ENCODE measurements around the gene GPR160. TPM values are rescaled to one million over a fixed set of nuclear protein-coding genes. Genes with fewer than 3 reads are reported as not detected.
A peak's percentile ranks its signal among the peaks of the same experiment; 100 is the strongest.

GPR160 gene
- total and polyA plus RNA-seq, 2 experiments from 2014 or later, result 52.2 to 87.9 TPM

DNA sequence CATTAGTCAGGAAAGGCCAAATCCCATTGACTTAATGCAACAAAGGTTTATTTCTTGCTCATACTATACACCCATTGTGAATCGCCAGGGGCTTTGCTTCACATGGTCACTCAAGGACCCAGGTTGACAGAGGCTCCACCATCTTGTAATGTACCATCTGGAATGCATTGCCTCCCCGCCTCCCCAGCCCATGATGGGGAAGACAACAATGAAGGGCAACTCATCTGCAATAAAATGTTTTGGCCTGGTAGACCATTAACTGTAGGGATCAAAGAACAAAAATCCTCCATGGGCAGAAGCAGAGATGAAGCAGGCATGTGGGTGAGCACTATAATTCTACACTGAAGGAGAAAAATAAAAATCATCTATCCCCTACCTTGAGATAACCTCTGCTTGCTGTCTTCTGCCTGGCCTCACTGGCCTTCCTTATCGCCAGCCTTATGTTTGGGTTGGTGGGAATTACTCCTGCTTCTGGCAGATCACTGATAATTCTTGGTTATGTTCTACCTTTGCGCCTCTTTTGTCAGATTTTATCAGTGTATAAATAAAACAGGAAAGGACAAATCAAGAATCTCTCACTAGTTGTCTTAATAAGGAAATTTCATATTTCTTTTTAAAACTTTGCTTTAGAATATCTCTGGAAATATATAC, 37.8 kb downstream of the GPR160 start:
- TF ChIP-seq, protein P1, sequence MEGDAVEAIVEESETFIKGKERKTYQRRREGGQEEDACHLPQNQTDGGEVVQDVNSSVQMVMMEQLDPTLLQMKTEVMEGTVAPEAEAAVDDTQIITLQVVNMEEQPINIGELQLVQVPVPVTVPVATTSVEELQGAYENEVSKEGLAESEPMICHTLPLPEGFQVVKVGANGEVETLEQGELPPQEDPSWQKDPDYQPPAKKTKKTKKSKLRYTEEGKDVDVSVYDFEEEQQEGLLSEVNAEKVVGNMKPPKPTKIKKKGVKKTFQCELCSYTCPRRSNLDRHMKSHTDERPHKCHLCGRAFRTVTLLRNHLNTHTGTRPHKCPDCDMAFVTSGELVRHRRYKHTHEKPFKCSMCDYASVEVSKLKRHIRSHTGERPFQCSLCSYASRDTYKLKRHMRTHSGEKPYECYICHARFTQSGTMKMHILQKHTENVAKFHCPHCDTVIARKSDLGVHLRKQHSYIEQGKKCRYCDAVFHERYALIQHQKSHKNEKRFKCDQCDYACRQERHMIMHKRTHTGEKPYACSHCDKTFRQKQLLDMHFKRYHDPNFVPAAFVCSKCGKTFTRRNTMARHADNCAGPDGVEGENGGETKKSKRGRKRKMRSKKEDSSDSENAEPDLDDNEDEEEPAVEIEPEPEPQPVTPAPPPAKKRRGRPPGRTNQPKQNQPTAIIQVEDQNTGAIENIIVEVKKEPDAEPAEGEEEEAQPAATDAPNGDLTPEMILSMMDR (IDR thresholded peaks at IDR 0.05; ENCODE audit: poor library complexity), result no peak
- TF ChIP-seq EZH2phosphoT487 (IDR thresholded peaks at IDR 0.05; ENCODE audit: low read depth, severe bottlenecking, unreplicated experiment), result no peak
- no peak for TF ChIP-seq EZH2 (IDR thresholded peaks at IDR 0.05; ENCODE audit: borderline replicate concordance)
- H3K36me3 ChIP-seq (replicated peaks; ENCODE audit: insufficient read depth, low read depth), result no peaks in the 10 kb centered on the region
- no peak overlapping the region for H2AFZ ChIP-seq
- no peak overlapping the region for H3K4me2 ChIP-seq
- H3K9me2 ChIP-seq (replicated peaks; ENCODE audit: insufficient read depth), result no peaks in the 10 kb centered on the region
- no peaks in the 10 kb centered on the region for H3K9me3 ChIP-seq (ENCODE audit: low read depth)
- no peak overlapping the region for H3K27ac ChIP-seq
- H3K4me3 ChIP-seq, result no peak overlapping the region
- H3K27me3 ChIP-seq, result no peaks in the 10 kb centered on the region
- H3K4me1 ChIP-seq (ENCODE audit: insufficient read depth), result peaks cover 24% of the 10 kb centered on the region
- 86% methylated on average over 4 of the region's 4 CpGs for WGBS (ENCODE audit: low lambda C conversion rate, missing lambda C conversion rate)
- no peaks in the 10 kb centered on the region for H4K20me1 ChIP-seq (ENCODE audit: insufficient read depth, poor library complexity, severe bottlenecking)
- peaks cover 4% of the 10 kb centered on the region for H3K79me2 ChIP-seq
- DNase-seq (ENCODE audit: low spot score), result no peak

DNA sequence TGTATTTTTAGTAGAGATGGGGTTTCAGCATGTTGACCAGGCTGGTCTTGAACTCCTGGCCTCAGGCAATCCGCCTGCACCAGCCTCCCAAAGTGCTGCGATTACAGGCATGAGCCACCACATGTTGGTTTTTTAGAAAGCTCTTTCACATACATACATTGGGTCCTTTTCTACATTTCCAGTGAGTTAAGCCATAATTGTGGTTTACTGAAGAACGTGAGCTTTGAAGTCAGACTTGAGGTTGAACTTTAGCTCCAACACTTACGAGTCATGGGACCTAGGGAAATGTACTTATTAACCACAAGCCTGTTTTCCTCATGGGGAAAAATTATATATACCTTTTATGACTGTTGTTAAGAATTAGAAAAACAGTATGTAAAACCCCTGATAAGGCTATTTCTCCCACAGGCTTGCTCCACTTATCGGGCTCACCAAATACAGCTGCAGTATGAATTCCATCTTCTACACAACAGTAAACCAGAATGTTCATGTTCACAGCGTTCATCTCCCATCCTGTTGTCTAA, 39.0 kb downstream of the GPR160 start:
- Histone ChIP-seq H3K27me3 (no peaks in the 10 kb centered on the region), H3K4me3 (no peak overlapping the region), H3K4me1 (ENCODE audit: insufficient read depth) (peaks cover 26% of the 10 kb centered on the region), H4K20me1 (ENCODE audit: insufficient read depth, poor library complexity, severe bottlenecking) (no peaks in the 10 kb centered on the region), H3K36me3 (replicated peaks; ENCODE audit: insufficient read depth, low read depth) (no peaks in the 10 kb centered on the region), H3K79me2 (peaks cover 6% of the 10 kb centered on the region), H3K9me3 (ENCODE audit: low read depth) (no peaks in the 10 kb centered on the region), H3K4me2 (peak overlapping the region; percentile 39), H3K9me2 (replicated peaks; ENCODE audit: insufficient read depth) (no peaks in the 10 kb centered on the region), H2AFZ (no peak overlapping the region), H3K27ac (peak overlapping the region; percentile 89)
- TF ChIP-seq EZH2 (IDR thresholded peaks at IDR 0.05; ENCODE audit: borderline replicate concordance) (no peak), EZH2phosphoT487 (IDR thresholded peaks at IDR 0.05; ENCODE audit: low read depth, severe bottlenecking, unreplicated experiment) (no peak)
- TF ChIP-seq, protein P1 (IDR thresholded peaks at IDR 0.05; ENCODE audit: poor library complexity), result no peak
- DNase-seq (ENCODE audit: low spot score), result peak; percentile 61
- 70% methylated on average over 6 of the region's 6 CpGs for WGBS (ENCODE audit: low lambda C conversion rate, missing lambda C conversion rate)

DNA sequence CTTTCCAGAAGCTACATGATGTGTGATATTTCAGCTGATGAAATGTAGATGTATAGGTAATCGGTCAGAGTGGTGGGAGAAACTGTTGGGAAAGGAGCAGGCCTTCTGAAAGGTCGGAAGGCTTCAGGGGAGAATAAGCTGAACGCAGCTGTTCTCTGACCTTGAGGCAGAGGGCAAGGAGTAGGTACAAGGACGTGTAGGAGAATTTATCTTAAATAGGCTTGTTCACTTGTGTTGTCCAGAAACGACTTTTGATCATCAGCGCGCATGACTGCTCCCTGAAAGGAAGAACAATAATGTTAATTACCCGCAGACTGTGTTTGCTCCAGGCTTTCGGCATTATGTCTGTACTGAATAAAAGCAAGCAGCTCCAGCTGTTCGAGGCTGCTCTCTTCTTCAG, 39.6 kb downstream of the GPR160 start:
- Histone ChIP-seq H3K27me3 (no peaks in the 10 kb centered on the region), H3K4me3 (no peak overlapping the region), H3K9me2 (replicated peaks; ENCODE audit: insufficient read depth) (no peaks in the 10 kb centered on the region), H4K20me1 (ENCODE audit: insufficient read depth, poor library complexity, severe bottlenecking) (no peaks in the 10 kb centered on the region), H2AFZ (no peak overlapping the region), H3K27ac (peak overlapping the region; percentile 89), H3K36me3 (replicated peaks; ENCODE audit: insufficient read depth, low read depth) (peaks cover 5% of the 10 kb centered on the region), H3K9me3 (ENCODE audit: low read depth) (no peaks in the 10 kb centered on the region), H3K4me2 (peak overlapping the region; percentile 39), H3K4me1 (ENCODE audit: insufficient read depth) (peaks cover 26% of the 10 kb centered on the region), H3K79me2 (peaks cover 9% of the 10 kb centered on the region)
- TF ChIP-seq EZH2 (IDR thresholded peaks at IDR 0.05; ENCODE audit: borderline replicate concordance) (no peak), EZH2phosphoT487 (IDR thresholded peaks at IDR 0.05; ENCODE audit: low read depth, severe bottlenecking, unreplicated experiment) (no peak)
- TF ChIP-seq, protein P1 (IDR thresholded peaks at IDR 0.05; ENCODE audit: poor library complexity), result no peak
- 71% methylated on average over 10 of the region's 10 CpGs for WGBS (ENCODE audit: low lambda C conversion rate, missing lambda C conversion rate)
- no peak for DNase-seq (ENCODE audit: low spot score)
